Lower leg skin (tissue), 3 donors: ENCODE measurements around the gene RABL6.
"Not testable (repeated sequence)": the region's sequence is repeated elsewhere in the genome, so short reads cannot be mapped to it uniquely, and the experiment has no call there.

Experiments used
- CTCF ChIP-seq, 3 donors: fragments of 450-650 bp; IDR thresholded peaks; one replicate each; pipeline ENCODE4 v1.5.1; 2016; ENCODE audit warnings: antibody characterized with exemption in 3 of 3, mild to moderate bottlenecking in 3 of 3, moderate library complexity in 2 of 3
- POLR2A ChIP-seq, 2 donors: fragments of 450-650 bp; IDR thresholded peaks; one replicate each; pipeline ENCODE4 v1.6.1; 2016 to 2017; ENCODE audit warnings: antibody characterized with exemption in 2 of 2, mild to moderate bottlenecking in 1 of 2, moderate library complexity in 1 of 2

GRCh38 chr9:136788644-136789522, 18.9 kb upstream of the RABL6 start:
- not testable (repeated sequence) for TF ChIP-seq POLR2A, CTCF (IDR thresholded peaks at IDR 0.05)
